Right ventricle myocardium inferior (tissue), 1 donor: ENCODE results near the gene SLC25A5. TPM values are rescaled to one million over a fixed set of nuclear protein-coding genes. Genes with fewer than 3 reads are reported as not detected.
A peak's percentile ranks its signal among the peaks of the same experiment; 100 is the strongest.
"Not testable (repeated sequence)": the region's sequence is repeated elsewhere in the genome, so short reads cannot be mapped to it uniquely, and the experiment has no call there.

Experiments
- ATAC-seq: fragments of 200-7000 bp; cut with Tn5 transposase; one replicate; pipeline ENCODE4 v1.9.1; 2020; ENCODE audit warnings: mild to moderate bottlenecking, moderate library complexity
- DNase-seq: peaks from one replicate; pipeline ENCODE4 v3.0.0; 2021; ENCODE audit errors: missing footprints
- intact Hi-C: fragments of 100-400 bp; cut with DNase I; formaldehyde crosslinking; loops from one replicate; pipeline ENCODE4 v1.11.0; 2022
- total RNA-seq: library from RNA; stranded (reverse); fragmentation: NEBNext Ultra II Directional; extraction: Animal tissue kit (Norgen Biotek cat#: 25700); gene quantifications from one replicate; pipeline ENCODE4 v1.2.1, GENCODE V29; 2021
- donor health status: DM: no; HTN: yes; CAD: no; lungs with severe emphysema.

SLC25A5 gene
- total RNA-seq, 1 donor from 2014 or later: 168 TPM

GRCh38 chrX:119497185-119497584 lies 28.9 kb downstream of the SLC25A5 start:
- intact Hi-C loops: no loop called here
- DNase-seq: no peak
- ATAC-seq: no peak

- DNase-seq: no peak
- ATAC-seq: no peak
- intact Hi-C loops: no loop called here
Measured at GRCh38 chrX:119500061-119500800, 32.0 kb downstream of the SLC25A5 start.

- no peak for ATAC-seq
- DNase-seq: no peak
- intact Hi-C loops: no loop called here
Measured at GRCh38 chrX:119501511-119502148, 33.4 kb downstream of the SLC25A5 start.

GRCh38 chrX:119502727-119503483 lies 34.7 kb downstream of the SLC25A5 start:
- ATAC-seq (no peak), DNase-seq (no peak)
- intact Hi-C loops: no loop called here

- no peak for DNase-seq
- intact Hi-C loops: no loop called here
- ATAC-seq: no peak
Measured at GRCh38 chrX:119503484-119503861, 35.2 kb downstream of the SLC25A5 start.

GRCh38 chrX:119505145-119505544 lies 36.9 kb downstream of the SLC25A5 start:
- DNase-seq, intact Hi-C loops, ATAC-seq: not testable (repeated sequence)

GRCh38 chrX:119505945-119506344 lies 37.7 kb downstream of the SLC25A5 start:
- ATAC-seq (no peak), DNase-seq (no peak)
- intact Hi-C loops: no loop called here

GRCh38 chrX:119507206-119507605 lies 39.0 kb downstream of the SLC25A5 start:
- ATAC-seq: no peak
- no peak for DNase-seq
- intact Hi-C loops: no loop called here

- DNase-seq: no peak
- peak; percentile 97 for ATAC-seq
- intact Hi-C loops: loop anchor here (1.0 to 10.0 kb wide), 5 partner anchors 23 to 273 kb away; partner anchors contain the start of genes NKRF and SLC25A5
Measured at GRCh38 chrX:119512146-119512800, 44.0 kb downstream of the SLC25A5 start.

GRCh38 chrX:119516157-119516702 lies 48.0 kb downstream of the SLC25A5 start:
- ATAC-seq (peak; percentile 70), DNase-seq (no peak)
- intact Hi-C loops: loop anchor here (2.0 to 10.0 kb wide), 3 partner anchors 89 to 269 kb away; partner anchors contain the start of gene NKRF

- no peak for DNase-seq
- ATAC-seq: no peak
- intact Hi-C loops: loop anchor here (10.0 kb wide), 2 partner anchors 86 to 266 kb away; partner anchors contain the start of gene NKRF
Measured at GRCh38 chrX:119518371-119518770, 50.1 kb downstream of the SLC25A5 start.

Other genes with a start within 250 kb of the SLC25A5 start
- gene PGRMC1, start 232.2 kb upstream of the SLC25A5 start, total RNA-seq: 21.9 TPM
- gene SLC25A43, start 69.1 kb upstream of the SLC25A5 start, total RNA-seq: 2.2 TPM
- 12.6 TPM for gene STEEP1, start 97.0 kb downstream of the SLC25A5 start, total RNA-seq
- gene UBE2A, start 106.1 kb downstream of the SLC25A5 start, total RNA-seq: 66.3 TPM
- gene NKRF, start 138.0 kb downstream of the SLC25A5 start, total RNA-seq: 4.2 TPM
- gene SEPTIN6, start 224.7 kb downstream of the SLC25A5 start, total RNA-seq: 10.1 TPM